GM23338 (cell line): ENCODE results near the gene CTRB2.

Experiments
- CREB1 ChIP-seq: fragments of 250-450 bp; sonication (Bioruptor Pico); IDR thresholded peaks from 2 replicates; pipeline ENCODE4 v1.5.0; 2020; ENCODE audit warnings: low read depth, mild to moderate bottlenecking, moderate library complexity
- CTCF ChIP-seq, 2 experiments: fragments of 200-600 bp in 1 of 2; sonication (generic) in 1 of 2; conservative IDR thresholded peaks; 2 replicates each; pipeline versions ENCODE4 v1.5.1 to v1.6.1; 2016 to 2017; ENCODE audit warnings: antibody characterized with exemption in 2 of 2, low read depth in 2 of 2, mild to moderate bottlenecking in 2 of 2, moderate library complexity in 1 of 2
- EZH2 ChIP-seq: fragments of 200-600 bp; sonication (generic); IDR thresholded peaks from one replicate; pipeline ENCODE4 v1.8.0; 2017; ENCODE audit warnings: antibody characterized with exemption, mild to moderate bottlenecking, low read depth; ENCODE audit not compliant: unreplicated experiment
- EZH2phosphoT487 ChIP-seq: fragments of 200-600 bp; sonication (generic); IDR thresholded peaks from one replicate; pipeline ENCODE4 v1.8.1; 2018; ENCODE audit warnings: antibody characterized with exemption; ENCODE audit not compliant: unreplicated experiment
- POLR2AphosphoS5 ChIP-seq: IDR thresholded peaks from 2 replicates; pipeline ENCODE4 v1.6.1; 2016; ENCODE audit warnings: antibody characterized with exemption, low read depth
- STAT1 ChIP-seq: IDR thresholded peaks from one replicate; pipeline ENCODE4 v1.6.1; 2016; ENCODE audit warnings: antibody characterized with exemption; ENCODE audit not compliant: unreplicated experiment
- ZNF114 ChIP-seq: fragments of 250-450 bp; sonication (Bioruptor Pico); IDR thresholded peaks from 2 replicates; pipeline ENCODE4 v1.5.0; 2020; ENCODE audit warnings: mild to moderate bottlenecking, moderate library complexity
- TF ChIP-seq, protein P1 (sequence below): IDR thresholded peaks from one replicate; pipeline ENCODE4 v1.6.1; 2018; ENCODE audit warnings: antibody characterized with exemption; ENCODE audit not compliant: unreplicated experiment

DNA sequence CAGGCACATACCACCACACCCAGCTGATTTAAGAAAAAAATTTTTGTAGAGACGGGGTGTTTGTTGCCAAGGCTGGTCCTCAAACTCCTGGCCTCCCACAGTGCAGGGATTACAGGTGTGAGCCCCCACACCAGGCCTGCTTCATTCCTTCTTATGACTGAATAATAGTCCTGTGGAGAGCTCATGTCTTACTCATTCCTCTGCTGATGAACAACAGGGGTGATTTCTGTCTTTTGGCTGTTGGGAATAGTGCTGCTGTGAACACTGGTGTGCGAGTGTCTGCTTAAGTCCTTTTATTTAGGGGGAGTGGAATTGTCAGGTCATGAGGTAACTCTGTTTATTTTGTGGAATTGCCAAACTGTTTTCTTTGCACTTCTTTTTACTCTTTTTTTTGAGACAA is 9.2 kb upstream of the CTRB2 start:
- no peak for TF ChIP-seq CTCF (conservative IDR thresholded peaks at IDR 0.05; ENCODE audit: low read depth in 2 of 2)
- no peak for TF ChIP-seq STAT1
- no peak for TF ChIP-seq EZH2
- no peak for TF ChIP-seq POLR2AphosphoS5
- TF ChIP-seq ZNF114 (CRISPR knock-in tag) = no peak
- no peak for TF ChIP-seq CREB1
- TF ChIP-seq EZH2phosphoT487 = no peak
- TF ChIP-seq, protein P1, sequence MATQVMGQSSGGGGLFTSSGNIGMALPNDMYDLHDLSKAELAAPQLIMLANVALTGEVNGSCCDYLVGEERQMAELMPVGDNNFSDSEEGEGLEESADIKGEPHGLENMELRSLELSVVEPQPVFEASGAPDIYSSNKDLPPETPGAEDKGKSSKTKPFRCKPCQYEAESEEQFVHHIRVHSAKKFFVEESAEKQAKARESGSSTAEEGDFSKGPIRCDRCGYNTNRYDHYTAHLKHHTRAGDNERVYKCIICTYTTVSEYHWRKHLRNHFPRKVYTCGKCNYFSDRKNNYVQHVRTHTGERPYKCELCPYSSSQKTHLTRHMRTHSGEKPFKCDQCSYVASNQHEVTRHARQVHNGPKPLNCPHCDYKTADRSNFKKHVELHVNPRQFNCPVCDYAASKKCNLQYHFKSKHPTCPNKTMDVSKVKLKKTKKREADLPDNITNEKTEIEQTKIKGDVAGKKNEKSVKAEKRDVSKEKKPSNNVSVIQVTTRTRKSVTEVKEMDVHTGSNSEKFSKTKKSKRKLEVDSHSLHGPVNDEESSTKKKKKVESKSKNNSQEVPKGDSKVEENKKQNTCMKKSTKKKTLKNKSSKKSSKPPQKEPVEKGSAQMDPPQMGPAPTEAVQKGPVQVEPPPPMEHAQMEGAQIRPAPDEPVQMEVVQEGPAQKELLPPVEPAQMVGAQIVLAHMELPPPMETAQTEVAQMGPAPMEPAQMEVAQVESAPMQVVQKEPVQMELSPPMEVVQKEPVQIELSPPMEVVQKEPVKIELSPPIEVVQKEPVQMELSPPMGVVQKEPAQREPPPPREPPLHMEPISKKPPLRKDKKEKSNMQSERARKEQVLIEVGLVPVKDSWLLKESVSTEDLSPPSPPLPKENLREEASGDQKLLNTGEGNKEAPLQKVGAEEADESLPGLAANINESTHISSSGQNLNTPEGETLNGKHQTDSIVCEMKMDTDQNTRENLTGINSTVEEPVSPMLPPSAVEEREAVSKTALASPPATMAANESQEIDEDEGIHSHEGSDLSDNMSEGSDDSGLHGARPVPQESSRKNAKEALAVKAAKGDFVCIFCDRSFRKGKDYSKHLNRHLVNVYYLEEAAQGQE = no peak
